GM19324 (cell line): Measurements from ENCODE around the gene IL1R1.

Source experiments
- ATAC-seq: cut with Tn5 transposase; IDR thresholded peaks from one replicate; pipeline ENCODE4 v1.9.1; 2021; ENCODE audit warnings: mild to moderate bottlenecking, moderate library complexity; ENCODE audit not compliant: unreplicated experiment, low FRiP score

The IL1R1 gene

DNA sequence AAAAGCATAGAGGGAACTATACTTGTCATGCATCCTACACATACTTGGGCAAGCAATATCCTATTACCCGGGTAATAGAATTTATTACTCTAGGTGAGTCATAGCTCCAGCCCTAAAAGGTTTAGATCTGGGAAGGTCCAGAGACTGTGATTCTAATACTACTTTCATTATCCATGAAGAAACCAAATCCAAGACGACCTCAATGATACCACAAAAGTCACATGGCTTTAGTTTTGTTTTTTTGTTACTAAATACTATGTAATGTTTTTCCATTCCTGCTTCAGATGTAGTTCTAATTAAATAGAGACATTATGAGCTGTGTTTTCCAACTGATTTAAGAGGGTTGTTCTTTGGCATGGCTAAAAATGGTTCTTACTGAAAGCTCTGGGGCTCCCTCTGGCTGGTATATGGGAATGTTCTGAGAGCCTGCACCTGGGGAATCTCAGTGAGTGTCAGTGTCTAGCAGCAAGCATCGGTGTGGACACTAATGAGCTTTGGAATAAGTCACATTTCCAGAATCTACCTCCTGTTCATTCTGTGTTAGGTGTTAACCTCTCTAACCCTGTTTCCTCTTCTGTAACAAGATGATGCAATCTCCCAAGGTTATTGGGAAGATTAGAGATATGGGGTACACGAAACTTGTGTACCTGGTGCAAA is 23.8 kb downstream of the IL1R1 start:
- ATAC-seq, result no peak

DNA sequence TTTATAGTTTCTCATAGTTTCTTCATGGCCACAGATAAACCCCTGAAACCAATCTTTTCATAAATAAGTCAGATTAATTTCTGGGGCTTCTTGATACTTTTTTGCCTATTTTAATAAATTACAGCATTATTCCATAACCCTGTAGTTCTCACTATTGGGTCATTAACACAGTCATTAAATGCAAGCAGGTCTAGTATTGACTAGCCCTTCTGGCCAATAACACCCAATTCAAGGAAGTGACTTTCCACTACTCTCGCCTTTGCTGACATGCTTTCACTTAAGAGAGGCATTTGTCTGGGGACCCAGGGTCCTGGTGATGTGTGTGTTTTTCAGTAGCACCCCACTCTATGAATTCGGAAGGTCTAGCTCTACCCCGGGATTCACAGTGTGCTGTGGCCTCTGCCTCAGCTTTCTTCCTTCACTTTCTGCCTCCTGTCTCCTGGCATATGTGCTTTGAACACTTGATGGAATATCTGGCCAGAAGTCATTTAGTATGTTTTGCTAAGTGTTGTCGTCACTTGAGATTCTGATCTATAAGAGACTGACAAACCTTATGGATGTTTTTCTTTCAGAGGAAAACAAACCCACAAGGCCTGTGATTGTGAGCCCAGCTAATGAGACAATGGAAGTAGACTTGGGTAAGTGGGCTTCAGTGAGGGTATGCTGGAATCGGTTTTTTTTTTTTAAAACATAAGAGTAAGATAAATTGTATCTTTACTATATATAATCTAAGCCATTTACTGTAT is 25.7 kb downstream of the IL1R1 start:
- ATAC-seq, result no peak

- ATAC-seq, result no peak
Observed at GRCh38 chr2:102171946-102172345, 29.4 kb downstream of the IL1R1 start.

DNA sequence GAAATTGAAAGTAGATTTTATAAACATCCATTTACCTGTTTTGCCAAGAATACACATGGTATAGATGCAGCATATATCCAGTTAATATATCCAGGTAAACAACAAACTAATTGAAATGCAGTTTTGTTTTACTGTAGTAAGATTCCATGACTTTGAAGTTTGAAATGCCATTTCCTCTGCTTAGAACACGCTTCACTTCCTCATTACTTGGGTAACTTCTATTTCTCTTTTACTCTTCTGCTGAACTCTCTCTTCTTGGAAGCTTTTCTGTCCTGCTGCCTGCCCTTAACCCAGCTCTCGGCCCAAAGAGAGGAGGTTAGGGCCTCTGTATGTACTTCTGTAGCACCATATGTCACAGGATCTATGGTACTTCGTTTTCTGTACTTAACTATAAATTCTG is 30.2 kb downstream of the IL1R1 start:
- ATAC-seq, result no peak

- no peak for ATAC-seq
Observed at GRCh38 chr2:102176172-102176571, 33.6 kb downstream of the IL1R1 start.

- no peak for ATAC-seq
Observed at GRCh38 chr2:102177814-102178478, 35.4 kb downstream of the IL1R1 start.

DNA sequence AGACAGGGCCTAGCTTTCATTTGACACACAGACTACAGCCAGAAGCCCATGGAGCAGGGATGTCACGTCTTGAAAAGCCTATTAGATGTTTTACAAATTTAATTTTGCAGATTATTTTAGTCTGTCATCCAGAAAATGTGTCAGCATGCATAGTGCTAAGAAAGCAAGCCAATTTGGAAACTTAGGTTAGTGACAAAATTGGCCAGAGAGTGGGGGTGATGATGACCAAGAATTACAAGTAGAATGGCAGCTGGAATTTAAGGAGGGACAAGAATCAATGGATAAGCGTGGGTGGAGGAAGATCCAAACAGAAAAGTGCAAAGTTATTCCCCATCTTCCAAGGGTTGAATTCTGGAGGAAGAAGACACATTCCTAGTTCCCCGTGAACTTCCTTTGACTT is 36.5 kb downstream of the IL1R1 start:
- no peak for ATAC-seq

GRCh38 chr2:102179788-102180686 is 37.5 kb downstream of the IL1R1 start:
- no peak for ATAC-seq

- ATAC-seq, result no peak
Observed at GRCh38 chr2:102180687-102180999, 38.1 kb downstream of the IL1R1 start.

GRCh38 chr2:102181376-102181775 is 38.8 kb downstream of the IL1R1 start:
- no peak for ATAC-seq

- ATAC-seq, result no peak
Observed at GRCh38 chr2:102181919-102182635, 39.5 kb downstream of the IL1R1 start.

DNA sequence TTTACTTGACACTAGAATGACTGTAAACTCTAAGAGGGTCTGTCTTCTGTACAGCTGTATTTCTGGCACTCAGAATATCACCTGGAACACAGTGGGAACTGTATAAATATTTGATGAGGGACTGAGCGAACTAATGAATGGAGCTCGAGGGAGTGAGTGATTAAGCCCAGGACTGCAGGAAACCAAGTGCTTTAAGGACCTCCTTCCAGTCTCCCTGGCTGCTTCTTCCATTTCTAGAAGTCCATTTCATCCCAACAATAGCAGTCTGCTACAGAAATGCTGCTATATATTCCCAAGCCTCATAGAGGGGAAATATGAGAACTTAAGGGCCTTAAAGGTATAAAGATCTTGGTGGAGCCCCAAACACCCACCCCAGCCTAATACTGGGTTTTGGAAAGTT is 41.5 kb downstream of the IL1R1 start:
- no peak for ATAC-seq

DNA sequence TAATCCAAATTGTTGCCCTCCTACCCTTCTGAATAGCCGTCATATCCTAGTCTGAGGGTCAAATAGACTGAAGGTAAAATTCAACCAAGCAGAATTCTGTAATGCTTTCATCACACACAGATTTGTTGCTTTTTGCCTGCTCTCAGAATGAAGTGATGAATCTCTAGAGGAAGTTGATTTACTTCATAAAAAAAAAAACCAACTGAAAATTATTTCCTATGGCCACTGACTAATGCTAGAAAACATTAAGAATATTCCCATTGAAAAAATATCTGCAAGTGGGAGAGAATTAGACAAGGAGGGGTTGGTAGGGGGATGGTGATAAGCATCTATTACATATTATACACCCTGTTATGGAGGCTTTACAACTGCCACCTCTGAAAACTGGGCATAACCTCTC is 42.0 kb downstream of the IL1R1 start:
- no peak for ATAC-seq

- no peak for ATAC-seq
Observed at GRCh38 chr2:102185347-102185746, 42.8 kb downstream of the IL1R1 start.

DNA sequence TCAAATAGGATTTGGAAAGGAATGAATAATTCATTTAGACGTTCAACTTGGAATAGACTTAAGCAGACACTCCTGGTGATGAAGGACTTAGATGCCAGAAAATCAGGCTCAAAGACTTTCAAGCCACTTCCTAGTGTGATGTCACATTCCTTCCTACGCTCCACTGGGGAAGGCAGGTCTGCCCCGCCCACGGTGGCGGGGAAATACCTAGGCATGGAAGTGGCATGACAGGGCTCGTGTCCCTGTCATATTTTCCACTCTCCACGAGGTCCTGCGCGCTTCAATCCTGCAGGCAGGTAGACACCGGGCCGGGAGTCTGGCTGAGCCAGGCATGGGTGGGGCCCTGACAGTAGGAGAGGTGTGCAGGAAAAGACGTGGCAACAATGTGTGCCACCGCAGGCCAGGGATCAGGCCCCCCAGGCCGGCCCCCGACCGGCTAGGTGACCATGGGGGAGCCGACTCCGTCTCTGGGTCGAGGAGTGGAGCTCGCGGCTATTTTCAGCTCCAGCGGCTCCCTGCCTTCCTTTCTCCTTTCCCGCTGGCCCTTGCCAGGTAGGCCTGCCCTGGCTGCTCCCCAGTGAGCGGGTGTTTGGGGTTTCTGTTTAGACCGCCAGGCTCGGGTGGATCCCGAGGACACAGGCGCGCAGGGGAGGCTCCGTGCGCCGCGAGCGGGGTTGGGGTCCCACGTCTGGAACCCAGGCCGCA is 44.4 kb downstream of the IL1R1 start, which contains the start of gene IL1RL2:
Gene IL1RL2 (plus strand): TSS at position 233 of the 705 bp plus-strand sequence. CDS start 845 bp downstream, outside the sequence.
- no peak for ATAC-seq

DNA sequence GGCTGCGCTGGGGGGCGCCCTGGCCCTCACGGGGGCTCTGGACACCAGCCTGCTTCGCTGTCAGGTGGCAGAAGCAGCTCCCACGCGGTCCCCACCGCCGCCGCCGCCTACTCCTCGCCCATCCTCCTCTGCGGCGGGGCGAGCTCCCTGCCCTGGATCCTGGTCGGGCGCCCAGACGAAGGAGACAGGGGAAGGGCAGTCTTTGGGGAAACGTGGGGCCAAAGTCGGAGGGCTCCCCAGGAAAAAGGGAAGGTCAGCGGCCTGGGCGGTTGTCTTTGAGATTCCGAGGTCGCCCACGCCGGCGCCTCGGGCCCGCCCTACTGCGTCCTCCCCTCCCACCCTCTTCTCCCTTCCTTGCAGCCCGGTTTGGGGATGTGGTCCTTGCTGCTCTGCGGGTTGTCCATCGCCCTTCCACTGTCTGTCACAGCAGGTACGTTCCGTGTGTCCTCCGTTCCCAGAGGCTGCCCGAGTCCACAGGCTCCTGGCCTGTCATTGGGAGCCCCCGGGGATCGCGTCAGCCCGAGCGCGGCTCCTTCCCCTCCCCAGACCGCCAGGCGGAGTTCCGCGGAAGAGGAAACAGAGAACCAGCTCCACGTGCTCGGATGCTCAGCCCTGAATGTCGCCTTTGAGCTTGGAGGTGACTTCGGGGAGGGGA is 45.1 kb downstream of the IL1R1 start:
- no peak for ATAC-seq

- no peak for ATAC-seq
Observed at GRCh38 chr2:102190430-102191107, 48.0 kb downstream of the IL1R1 start.

GRCh38 chr2:102191501-102191900 is 49.0 kb downstream of the IL1R1 start:
- ATAC-seq, result no peak
